HEK293T (cell line): Measurements from ENCODE around the gene NHLRC2.

ENCODE experiments used
- BHLHE40 ChIP-seq: fragments of 450-650 bp; IDR thresholded peaks from 2 replicates; pipeline ENCODE4 v1.6.1; 2016; ENCODE audit warnings: mild to moderate bottlenecking, moderate library complexity, borderline replicate concordance
- ELF4 ChIP-seq: fragments of 450-650 bp; IDR thresholded peaks from 2 replicates; pipeline ENCODE4 v1.6.1; 2017; ENCODE audit warnings: antibody characterized with exemption
- FOXA1 ChIP-seq: fragments of 450-650 bp; IDR thresholded peaks from 2 replicates; pipeline ENCODE4 v1.6.1; 2016; ENCODE audit warnings: mild to moderate bottlenecking
- FOXK2 ChIP-seq: fragments of 450-650 bp; IDR thresholded peaks from 2 replicates; pipeline ENCODE4 v1.6.1; 2016; ENCODE audit warnings: mild to moderate bottlenecking
- FOXM1 ChIP-seq: fragments of 450-650 bp; IDR thresholded peaks from 2 replicates; pipeline ENCODE4 v1.6.1; 2017; ENCODE audit warnings: mild to moderate bottlenecking, borderline replicate concordance
- HDGF ChIP-seq: fragments of 450-650 bp; IDR thresholded peaks from 2 replicates; pipeline ENCODE4 v1.6.1; 2017; ENCODE audit warnings: antibody characterized with exemption, borderline replicate concordance
- LEF1 ChIP-seq: fragments of 450-650 bp; IDR thresholded peaks from 2 replicates; pipeline ENCODE4 v1.6.1; 2017; ENCODE audit warnings: mild to moderate bottlenecking, borderline replicate concordance
- NFRKB ChIP-seq: fragments of 450-650 bp; IDR thresholded peaks from 2 replicates; pipeline ENCODE4 v1.6.1; 2016; ENCODE audit warnings: mild to moderate bottlenecking, moderate library complexity
- SP1 ChIP-seq: fragments of 450-650 bp; IDR thresholded peaks from 2 replicates; pipeline ENCODE4 v1.6.1; 2017
- SUZ12 ChIP-seq: fragments of 450-650 bp; IDR thresholded peaks from 2 replicates; pipeline ENCODE4 v1.6.1; 2016; ENCODE audit warnings: mild to moderate bottlenecking
- TARDBP ChIP-seq: fragments of 450-650 bp; IDR thresholded peaks from 2 replicates; pipeline ENCODE4 v1.6.1; 2016
- ZNF384 ChIP-seq: fragments of 450-650 bp; IDR thresholded peaks from 2 replicates; pipeline ENCODE4 v1.6.1; 2016

DNA sequence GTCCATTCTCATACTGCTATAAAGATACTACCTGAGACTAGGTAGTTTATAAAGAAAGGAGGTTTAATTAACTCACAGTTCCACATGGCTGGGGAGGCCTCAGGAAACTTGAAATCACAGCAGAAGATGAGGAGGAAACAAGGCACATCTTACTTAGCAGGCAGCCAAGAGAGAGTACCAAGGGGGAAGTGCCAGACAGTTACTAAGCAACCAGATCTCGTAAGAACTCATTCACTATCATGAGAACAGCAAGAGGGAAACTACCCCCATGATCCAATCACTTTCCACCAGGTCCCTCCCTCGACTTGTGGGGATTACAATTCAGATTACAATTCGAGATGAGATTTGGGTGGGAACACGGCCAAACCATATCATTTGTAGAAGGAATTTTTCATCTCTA, 36.3 kb downstream of the NHLRC2 start:
- no peak for TF ChIP-seq BHLHE40
- TF ChIP-seq SP1, result no peak
- TF ChIP-seq FOXK2, result no peak
- no peak for TF ChIP-seq TARDBP
- TF ChIP-seq FOXM1, result no peak
- no peak for TF ChIP-seq NFRKB
- TF ChIP-seq HDGF, result no peak
- TF ChIP-seq ZNF384, result no peak
- TF ChIP-seq ELF4, result no peak
- no peak for TF ChIP-seq SUZ12
- TF ChIP-seq FOXA1, result no peak
- TF ChIP-seq LEF1, result no peak
